WTC11 (cell line): ENCODE results near the gene SSR2.

Source experiments
- MLX ChIP-seq: sonication (generic); formaldehyde crosslinking; IDR thresholded peaks from 2 replicates; pipeline ENCODE4 v1.8.1; 2023; ENCODE audit warnings: mild to moderate bottlenecking, missing genetic modification reagents, moderate library complexity
- RELA ChIP-seq: sonication (generic); formaldehyde crosslinking; IDR thresholded peaks from 2 replicates; pipeline ENCODE4 v1.8.1; 2022; ENCODE audit warnings: missing genetic modification reagents, mild to moderate bottlenecking, borderline replicate concordance
- SMAD3 ChIP-seq: sonication (generic); formaldehyde crosslinking; IDR thresholded peaks from 2 replicates; pipeline ENCODE4 v1.8.0; 2022; ENCODE audit warnings: missing genetic modification reagents, mild to moderate bottlenecking, borderline replicate concordance
- SP1 ChIP-seq: sonication (generic); formaldehyde crosslinking; conservative IDR thresholded peaks from 2 replicates; pipeline ENCODE4 v1.8.1; 2022; ENCODE audit warnings: missing genetic modification reagents
- TEAD4 ChIP-seq: sonication (generic); formaldehyde crosslinking; IDR thresholded peaks from 2 replicates; pipeline ENCODE4 v1.8.0; 2022; ENCODE audit warnings: mild to moderate bottlenecking, missing genetic modification reagents
- ZNF416 ChIP-seq: fragments of 250-450 bp; sonication (Bioruptor Pico); IDR thresholded peaks from 2 replicates; pipeline ENCODE4 v1.9.0; 2021; ENCODE audit warnings: mild to moderate bottlenecking, inconsistent platforms
- TF ChIP-seq, protein P1 (sequence below): fragments of 200-600 bp; IDR thresholded peaks from 2 replicates; pipeline ENCODE4 v1.8.0; 2022; ENCODE audit warnings: antibody characterized with exemption

GRCh38 chr1:156021954-156022353 is 1.2 kb upstream of the SSR2 start:
- TF ChIP-seq ZNF416 (CRISPR knock-in tag) = no peak
- no peak for TF ChIP-seq MLX (CRISPR knock-in tag)
- TF ChIP-seq, protein P1, sequence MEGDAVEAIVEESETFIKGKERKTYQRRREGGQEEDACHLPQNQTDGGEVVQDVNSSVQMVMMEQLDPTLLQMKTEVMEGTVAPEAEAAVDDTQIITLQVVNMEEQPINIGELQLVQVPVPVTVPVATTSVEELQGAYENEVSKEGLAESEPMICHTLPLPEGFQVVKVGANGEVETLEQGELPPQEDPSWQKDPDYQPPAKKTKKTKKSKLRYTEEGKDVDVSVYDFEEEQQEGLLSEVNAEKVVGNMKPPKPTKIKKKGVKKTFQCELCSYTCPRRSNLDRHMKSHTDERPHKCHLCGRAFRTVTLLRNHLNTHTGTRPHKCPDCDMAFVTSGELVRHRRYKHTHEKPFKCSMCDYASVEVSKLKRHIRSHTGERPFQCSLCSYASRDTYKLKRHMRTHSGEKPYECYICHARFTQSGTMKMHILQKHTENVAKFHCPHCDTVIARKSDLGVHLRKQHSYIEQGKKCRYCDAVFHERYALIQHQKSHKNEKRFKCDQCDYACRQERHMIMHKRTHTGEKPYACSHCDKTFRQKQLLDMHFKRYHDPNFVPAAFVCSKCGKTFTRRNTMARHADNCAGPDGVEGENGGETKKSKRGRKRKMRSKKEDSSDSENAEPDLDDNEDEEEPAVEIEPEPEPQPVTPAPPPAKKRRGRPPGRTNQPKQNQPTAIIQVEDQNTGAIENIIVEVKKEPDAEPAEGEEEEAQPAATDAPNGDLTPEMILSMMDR = no peak
- no peak for TF ChIP-seq RELA (CRISPR knock-in tag)
- no peak for TF ChIP-seq TEAD4 (CRISPR knock-in tag)
- TF ChIP-seq SMAD3 (CRISPR knock-in tag) = no peak
- no peak for TF ChIP-seq SP1 (CRISPR knock-in tag)
